GM12878 (cell line): ENCODE data around the gene MARS2. TPM values are rescaled to one million over a fixed set of nuclear protein-coding genes. Genes with fewer than 3 reads are reported as not detected.

Source experiments
- ATAC-seq: fragments of 200-7000 bp; cut with Tn5 transposase; 3 replicates; pipeline ENCODE4 v1.9.1; 2020; ENCODE audit warnings: mild to moderate bottlenecking, moderate library complexity
- BruUV-seq: library from RNA; stranded (reverse); fragments of 400-500 nt; replicated peaks from 2 replicates; lab custom pipeline; 2021; lab: Mats Ljungman, UMichigan
- CTCF ChIA-PET: fragments of 300-600 bp; sonication (Branson Sonifier 250); formaldehyde crosslinking; extraction: SDS; loops from one replicate; lab custom pipeline; 2021; ENCODE audit warnings: inconsistent platforms; lab: Yijun Ruan, JAX
- POLR2A ChIA-PET: fragments of 350-600 bp; formaldehyde crosslinking; extraction: SDS; loops from one replicate; lab custom pipeline; 2021; ENCODE audit warnings: inconsistent platforms; lab: Charles Lee
- RAD21 ChIA-PET: fragments of 300-600 bp; sonication (Branson Sonifier 250); formaldehyde crosslinking; loops from one replicate; lab custom pipeline; 2023; ENCODE audit warnings: antibody characterized with exemption; ENCODE audit not compliant: unreplicated experiment; lab: Charles Lee
- SMC1A ChIA-PET: fragments of 300-600 bp; sonication (Branson Sonifier 250); formaldehyde crosslinking; loops from one replicate; lab custom pipeline; 2023; ENCODE audit not compliant: unreplicated experiment, uncharacterized antibody; lab: Charles Lee
- DNase-seq: peaks from one replicate; pipeline ENCODE4 v3.0.0-alpha.2; 2011; ENCODE audit warnings: low read depth, low spot score
- FAIRE-seq: peaks from 3 replicates; lab custom pipeline; 2011; peaks lifted over from hg19 to GRCh38; lab: Jason Lieb, UNC
- H2AFZ ChIP-seq: 2 replicates; pipeline ENCODE4 v1.6.0; 2011; ENCODE audit warnings: low read depth, low read length, control low read depth; ENCODE audit not compliant: control insufficient read depth
- H3K27ac ChIP-seq: 2 replicates; pipeline ENCODE4 v1.5.1; 2011; ENCODE audit warnings: control low read depth; ENCODE audit not compliant: control insufficient read depth, insufficient read depth
- H3K27me3 ChIP-seq, 2 experiments: replicated peaks in 1 of 2; 2 replicates each; pipeline versions ENCODE4 v1.6.0 to v1.6.1; 2011; ENCODE audit warnings: low read length in 1 of 2; ENCODE audit not compliant: control insufficient read depth in 2 of 2, insufficient read depth in 2 of 2
- H3K36me3 ChIP-seq, 2 experiments: 2 replicates each; pipeline ENCODE4 v1.5.1; 2011; ENCODE audit warnings: low read length in 1 of 2; ENCODE audit not compliant: control insufficient read depth in 2 of 2, insufficient read depth in 2 of 2
- H3K4me1 ChIP-seq: 2 replicates; pipeline ENCODE4 v1.6.1; 2011; ENCODE audit warnings: mild to moderate bottlenecking, low read length, moderate library complexity, mixed read lengths; ENCODE audit not compliant: control insufficient read depth, insufficient read depth
- H3K4me2 ChIP-seq: 2 replicates; pipeline ENCODE4 v1.6.0; 2011; ENCODE audit warnings: control low read depth; ENCODE audit not compliant: control insufficient read depth, insufficient read depth
- H3K4me3 ChIP-seq: fragments of 200-600 bp; sonication (generic); 2 replicates; pipeline ENCODE4 v1.5.1; 2016
- H3K79me2 ChIP-seq: 2 replicates; pipeline ENCODE4 v1.6.0; 2011; ENCODE audit warnings: low read length; ENCODE audit not compliant: control insufficient read depth, insufficient read depth
- H3K9ac ChIP-seq: 2 replicates; pipeline ENCODE4 v1.8.0; 2011; ENCODE audit warnings: low read length, control low read depth, mixed read lengths; ENCODE audit not compliant: control insufficient read depth, insufficient read depth
- H3K9me3 ChIP-seq: replicated peaks from 3 replicates; pipeline ENCODE4 v1.5.1; 2011; ENCODE audit warnings: mild to moderate bottlenecking, low read length; ENCODE audit not compliant: control insufficient read depth, insufficient read depth
- H4K20me1 ChIP-seq: 2 replicates; pipeline ENCODE4 v1.6.0; 2011; ENCODE audit not compliant: control insufficient read depth, insufficient read depth
- CTCF ChIP-seq, 3 experiments: IDR thresholded peaks in 2 of 3; conservative IDR thresholded peaks in 1 of 3; 2 replicates each; pipeline ENCODE4 v1.5.1; 2011; ENCODE audit warnings: low read depth in 3 of 3, low read length in 3 of 3, mild to moderate bottlenecking in 3 of 3, control low read depth in 2 of 3, moderate library complexity in 2 of 3, inconsistent platforms in 1 of 3, mixed read lengths in 1 of 3; ENCODE audit not compliant: control insufficient read depth in 2 of 3, insufficient read depth in 1 of 3; ENCODE audit errors: extremely low read depth in 1 of 3
- E4F1 ChIP-seq: fragments of 450-650 bp; IDR thresholded peaks from 2 replicates; pipeline ENCODE4 v1.6.1; 2018; ENCODE audit warnings: borderline replicate concordance, mild to moderate bottlenecking; ENCODE audit not compliant: partially characterized antibody
- EED ChIP-seq: sonication (generic); IDR thresholded peaks from 2 replicates; pipeline ENCODE4 v1.6.1; 2016; ENCODE audit warnings: antibody characterized with exemption, low read depth
- KLF5 ChIP-seq: fragments of 450-650 bp; IDR thresholded peaks from 2 replicates; pipeline ENCODE4 v1.6.1; 2014; ENCODE audit warnings: mild to moderate bottlenecking; ENCODE audit not compliant: partially characterized antibody
- MTA2 ChIP-seq: fragments of 450-650 bp; IDR thresholded peaks from 2 replicates; pipeline ENCODE4 v1.6.1; 2016; ENCODE audit warnings: low read depth, mild to moderate bottlenecking, moderate library complexity
- USF1 ChIP-seq: IDR thresholded peaks from 2 replicates; pipeline ENCODE4 v1.6.1; 2011; ENCODE audit warnings: borderline replicate concordance, low read depth, mild to moderate bottlenecking, moderate library complexity, mixed read lengths, low read length; ENCODE audit not compliant: insufficient read depth; ENCODE audit errors: extremely low read length
- ZBTB40 ChIP-seq: fragments of 450-650 bp; IDR thresholded peaks from 2 replicates; pipeline ENCODE4 v1.6.1; 2016; ENCODE audit warnings: mild to moderate bottlenecking, moderate library complexity, borderline replicate concordance
- WGBS: methylation state at CpG from one replicate; pipeline ENCODE4 v1.1.6; 2016; ENCODE audit warnings: low lambda C conversion rate; ENCODE audit not compliant: insufficient replicate concordance, insufficient coverage; ENCODE audit errors: missing lambda C conversion rate; 5-methylcytosine and 5-hydroxymethylcytosine counted together
- in situ Hi-C: fragments of 300-500 bp; cut with MboI; formaldehyde crosslinking; loops from 9 replicates; pipeline ENCODE4 v1.14.3; 2018; ENCODE audit warnings: mixed read lengths
- intact Hi-C: fragments of 100-400 bp; cut with micrococcal nuclease; formaldehyde crosslinking; loops from one replicate; pipeline ENCODE4 v1.14.2; 2022; ENCODE audit not compliant: unreplicated experiment
- polyA plus RNA-seq, 11 experiments: library from polyadenylated mRNA; depleted of rRNA in 4 of 11; unstranded in 6 of 11; stranded (reverse) in 5 of 11; fragments of >200 nt; fragmentation: Nextera tagmentation in 4 of 11; fragmentation: Illumina TruSeq in 1 of 11; extraction: Ambion mirVana in 4 of 11; extraction: Trizol in 1 of 11; gene quantifications; 1 replicate in 1 of 11; 2 replicates in 10 of 11; pipeline versions ENCODE4 v1.2.1 to v1.2.3, GENCODE V29; 2011 to 2016; ENCODE audit warnings: inconsistent platforms in 2 of 11, missing spikeins in 2 of 11, low read depth in 1 of 11
- total RNA-seq, 4 experiments: library from RNA; depleted of rRNA in 3 of 4; stranded (reverse); fragments of >200 nt in 3 of 4; fragmentation: Illumina TruSeq in 1 of 4; extraction: Trizol in 1 of 4; gene quantifications; 2 replicates each; pipeline versions ENCODE4 v1.2.1 to v1.2.3, GENCODE V29; 2013 to 2021

Gene MARS2
- total and polyA plus RNA-seq, 10 of the 15 experiments (the other 5 are each of a cell fraction or from before 2014, with no cell fraction given), result 4.0 to 22.7 (median 18.5) TPM

GRCh38 chr2:197672371-197672893 is 32.7 kb upstream of the MARS2 start:
- H3K9ac ChIP-seq, result no peak overlapping the region
- H3K9me3 ChIP-seq, result peaks cover 4% of the 10 kb centered on the region; the same call in 1 of the 3 replicates
- no peak overlapping the region for H3K4me3 ChIP-seq
- ChIA-PET CTCF (interaction anchor here (0.6 to 0.9 kb wide), 2 partner anchors 8 to 106 kb away, joined by 3 read pairs; no protein-coding TSS in a partner anchor), SMC1A (interaction anchor here (0.6 kb wide), 1 partner anchor 112 kb away, joined by 8 read pairs; no protein-coding TSS in a partner anchor), POLR2A (no interaction called here), RAD21 (no interaction called here)
- H4K20me1 ChIP-seq, result no peaks in the 10 kb centered on the region
- H2AFZ ChIP-seq, result no peak overlapping the region
- no peaks in the 10 kb centered on the region for H3K79me2 ChIP-seq
- in situ Hi-C loops, result no loop called here
- no peak overlapping the region for H3K4me2 ChIP-seq
- DNase-seq, result no peak
- H3K36me3 ChIP-seq, result no peaks in the 10 kb centered on the region; a peak in 1 of 4 replicates
- FAIRE-seq, result no peak
- intact Hi-C loops, result no loop called here
- no peak for ATAC-seq
- TF ChIP-seq KLF5 (no peak), EED (no peak), MTA2 (no peak), USF1 (no peak), ZBTB40 (no peak), CTCF (IDR thresholded peaks at IDR 0.05 in 2 of 3, conservative IDR thresholded peaks at IDR 0.05 in 1 of 3; ENCODE audit: control insufficient read depth in 2 of 3, extremely low read depth in 1 of 3, insufficient read depth in 1 of 3, low read depth in 3 of 3, low read length in 3 of 3) (no peak), E4F1 (no peak)
- H3K27ac ChIP-seq, result no peak overlapping the region
- WGBS, result 0% methylated on average over 1 of the region's 1 CpG
- no peaks in the 10 kb centered on the region for H3K27me3 ChIP-seq
- no TSS peak for BruUV-seq
- peaks cover 4% of the 10 kb centered on the region for H3K4me1 ChIP-seq
